ENCODE measurements around the gene MIP.
A peak's percentile ranks its signal among the peaks of the same experiment; 100 is the strongest.
"Not testable (repeated sequence)": the region's sequence is repeated elsewhere in the genome, so short reads cannot be mapped to it uniquely, and the experiment has no call there.

The MIP gene

GRCh38 chr12:56454557-56454956 lies at the start of gene MIP:
Gene MIP, minus strand, starts transcription at chr12:56454657. Its CDS starts 44 bp downstream, at chr12:56454613.
- no peak within 1 kb of the TSS for H3K9ac ChIP-seq
- H3K36me3 ChIP-seq: no peaks in the 10 kb centered on the region
- H3K4me2 ChIP-seq: no peak within 1 kb of the TSS
- no peaks in the 10 kb centered on the region for H3K27me3 ChIP-seq
- H3K4me1 ChIP-seq: peaks cover 19% of the 10 kb centered on the region
- no peak for TF ChIP-seq Cebpa-rat (IDR thresholded peaks at IDR 0.05)
- no peak within 1 kb of the TSS for H3K27ac ChIP-seq
- no peak within 1 kb of the TSS for H3K4me3 ChIP-seq
- H4K20me1 ChIP-seq: no peaks in the 10 kb centered on the region
- no peaks in the 10 kb centered on the region for H3K9me3 ChIP-seq

- not testable (repeated sequence) for H3K9me3 ChIP-seq
Observed at GRCh38 chr12:56499879-56500278, 45.4 kb upstream of the MIP start.

GRCh38 chr12:56499452-56499851 lies 45.0 kb upstream of the MIP start:
- H3K4me2 ChIP-seq, H3K9ac ChIP-seq, H3K27ac ChIP-seq, H3K4me1 ChIP-seq, H3K36me3 ChIP-seq, H3K4me3 ChIP-seq, H4K20me1 ChIP-seq, H3K27me3 ChIP-seq: not testable (repeated sequence)
- peaks cover 13% of the 10 kb centered on the region for H3K9me3 ChIP-seq

More at GRCh38 chr12:56499879-56500278, 45.4 kb upstream of the MIP start:
- not testable (repeated sequence) for H3K9ac ChIP-seq, H3K4me2 ChIP-seq, H3K4me1 ChIP-seq, H3K27ac ChIP-seq, H3K4me3 ChIP-seq, H3K36me3 ChIP-seq, H3K27me3 ChIP-seq, H4K20me1 ChIP-seq

- H3K27ac ChIP-seq, H3K9ac ChIP-seq, H3K4me1 ChIP-seq, H3K27me3 ChIP-seq, H3K36me3 ChIP-seq, H3K4me2 ChIP-seq, H4K20me1 ChIP-seq, H3K4me3 ChIP-seq: not testable (repeated sequence)
- H3K9me3 ChIP-seq: peaks cover 24% of the 10 kb centered on the region
Observed at GRCh38 chr12:56498126-56498902, 43.9 kb upstream of the MIP start.

GRCh38 chr12:56496704-56497103 lies 42.2 kb upstream of the MIP start:
- peak overlapping the region; percentile 40 for H3K4me2 ChIP-seq
- H3K4me1 ChIP-seq, H4K20me1 ChIP-seq, H3K4me3 ChIP-seq, H3K36me3 ChIP-seq, H3K9ac ChIP-seq, H3K27me3 ChIP-seq, H3K27ac ChIP-seq: not testable (repeated sequence)
- H3K9me3 ChIP-seq: peaks cover 27% of the 10 kb centered on the region

GRCh38 chr12:56494481-56494880 lies 40.0 kb upstream of the MIP start:
- H3K9ac ChIP-seq, H4K20me1 ChIP-seq, H3K4me3 ChIP-seq, H3K27ac ChIP-seq, H3K36me3 ChIP-seq, H3K4me1 ChIP-seq, H3K4me2 ChIP-seq, H3K27me3 ChIP-seq: not testable (repeated sequence)
- peaks cover 27% of the 10 kb centered on the region for H3K9me3 ChIP-seq

- not testable (repeated sequence) for H3K27ac ChIP-seq, H3K36me3 ChIP-seq, H3K4me3 ChIP-seq, H3K9ac ChIP-seq, H3K4me2 ChIP-seq, H4K20me1 ChIP-seq, H3K4me1 ChIP-seq
- Histone ChIP-seq H3K27me3 (peaks cover 10% of the 10 kb centered on the region), H3K9me3 (peaks cover 27% of the 10 kb centered on the region)
Observed at GRCh38 chr12:56494106-56494415, 39.6 kb upstream of the MIP start.

GRCh38 chr12:56493409-56494105 lies 39.1 kb upstream of the MIP start:
- not testable (repeated sequence) for H3K4me1 ChIP-seq, H3K9ac ChIP-seq, H3K4me2 ChIP-seq, H3K36me3 ChIP-seq, H3K27ac ChIP-seq, H3K4me3 ChIP-seq, H4K20me1 ChIP-seq
- Histone ChIP-seq H3K9me3 (peaks cover 27% of the 10 kb centered on the region), H3K27me3 (peaks cover 15% of the 10 kb centered on the region)

- Histone ChIP-seq H3K27me3 (peaks cover 42% of the 10 kb centered on the region), H3K4me3 (no peak overlapping the region)
Observed at GRCh38 chr12:56490360-56490759, 35.9 kb upstream of the MIP start.

GRCh38 chr12:56488041-56488955 lies 33.8 kb upstream of the MIP start, which contains the start of gene GLS2:
Gene GLS2, minus strand, starts transcription at chr12:56488161. Its CDS starts 43 bp downstream, at chr12:56488118.
- Histone ChIP-seq H3K4me1 (0 out of 2 replicates have a peak, but pooled peaks cover 12% of the 10 kb centered on the region), H3K27ac (no peak within 1 kb of the TSS), H4K20me1 (peaks cover 28% of the 10 kb centered on the region), H3K27me3 (peaks cover 42% of the 10 kb centered on the region), H3K9ac (no peak within 1 kb of the TSS), H3K4me2 (peak within 1 kb of the TSS; percentile 50), H3K36me3 (no peaks in the 10 kb centered on the region), H3K9me3 (peaks cover 3% of the 10 kb centered on the region), H3K4me3 (peak within 1 kb of the TSS; percentile 10; the same call in 1 of the 2 replicates)
- no peak for TF ChIP-seq Cebpa-rat (IDR thresholded peaks at IDR 0.05)

More at GRCh38 chr12:56490360-56490759, 35.9 kb upstream of the MIP start:
- Histone ChIP-seq H3K9me3 (peaks cover 23% of the 10 kb centered on the region), H3K27ac (no peak overlapping the region), H3K4me1 (0 out of 2 replicates have a peak, but pooled peaks cover 12% of the 10 kb centered on the region), H3K36me3 (no peaks in the 10 kb centered on the region), H4K20me1 (peaks cover 28% of the 10 kb centered on the region), H3K9ac (no peak overlapping the region), H3K4me2 (no peak overlapping the region)
- TF ChIP-seq Cebpa-rat (IDR thresholded peaks at IDR 0.05): no peak

Measured in BLaER1 (cell line).